HG02571 (cell line): Measurements from ENCODE around the gene VAV3.
"Not testable (repeated sequence)": the region's sequence is repeated elsewhere in the genome, so short reads cannot be mapped to it uniquely, and the experiment has no call there.

Experiments
- ATAC-seq: cut with Tn5 transposase; IDR thresholded peaks from one replicate; pipeline ENCODE4 v1.9.1; 2021; ENCODE audit warnings: mild to moderate bottlenecking, moderate library complexity; ENCODE audit not compliant: unreplicated experiment

Gene VAV3

DNA sequence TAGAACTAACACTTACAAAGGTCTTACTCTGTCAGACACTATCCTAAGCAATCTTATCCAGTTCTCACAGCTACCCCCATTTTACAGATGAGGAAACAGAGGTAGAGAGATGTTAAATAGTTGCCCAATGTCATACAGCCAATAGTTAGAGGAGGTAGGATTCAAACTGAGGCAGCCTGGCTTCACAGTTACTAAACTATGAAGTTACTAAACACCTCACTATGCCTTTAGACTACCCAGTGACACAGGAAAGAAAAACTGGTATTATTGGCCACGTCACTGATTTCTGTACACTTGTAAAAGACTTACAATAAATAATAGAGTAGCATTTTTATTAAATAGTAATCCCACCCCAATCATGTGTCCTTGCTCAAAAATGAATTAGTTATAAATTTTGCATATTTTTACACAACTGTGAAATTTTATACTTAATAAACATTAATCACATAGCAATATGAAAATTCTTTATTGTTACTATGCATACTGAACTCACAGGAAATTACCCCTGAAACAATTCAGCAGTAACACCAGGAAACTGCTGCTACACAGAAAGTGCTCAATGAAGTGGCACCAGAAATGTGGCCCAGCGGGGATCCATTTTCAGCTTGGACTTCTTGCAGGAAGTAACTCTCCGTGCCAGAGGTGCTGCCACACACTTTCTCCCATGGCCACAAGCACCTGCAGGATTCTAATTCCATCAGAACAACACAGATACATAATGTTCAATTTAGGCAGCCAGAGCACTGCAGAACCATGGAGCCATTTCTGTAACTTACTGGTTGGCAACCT lies 69.4 kb downstream of the VAV3 start:
- no peak for ATAC-seq

DNA sequence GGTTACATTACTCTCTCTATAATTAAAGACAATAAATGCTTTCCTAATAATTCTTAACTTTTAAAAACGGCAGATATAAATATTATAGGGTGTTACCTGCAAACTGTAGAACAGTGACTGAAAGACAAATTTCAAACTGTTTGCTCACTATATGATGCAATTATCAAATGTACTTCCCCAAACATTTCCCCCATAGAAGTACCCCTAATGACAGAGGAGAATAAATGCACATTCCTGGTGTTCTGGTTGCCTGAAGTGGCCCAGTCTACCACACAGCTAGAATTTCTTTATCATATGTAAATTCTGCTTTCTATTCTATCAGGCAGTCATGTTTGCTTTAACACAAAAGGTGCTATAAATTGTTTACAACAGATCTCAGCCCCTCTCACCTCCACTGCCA lies 70.4 kb downstream of the VAV3 start:
- no peak for ATAC-seq

DNA sequence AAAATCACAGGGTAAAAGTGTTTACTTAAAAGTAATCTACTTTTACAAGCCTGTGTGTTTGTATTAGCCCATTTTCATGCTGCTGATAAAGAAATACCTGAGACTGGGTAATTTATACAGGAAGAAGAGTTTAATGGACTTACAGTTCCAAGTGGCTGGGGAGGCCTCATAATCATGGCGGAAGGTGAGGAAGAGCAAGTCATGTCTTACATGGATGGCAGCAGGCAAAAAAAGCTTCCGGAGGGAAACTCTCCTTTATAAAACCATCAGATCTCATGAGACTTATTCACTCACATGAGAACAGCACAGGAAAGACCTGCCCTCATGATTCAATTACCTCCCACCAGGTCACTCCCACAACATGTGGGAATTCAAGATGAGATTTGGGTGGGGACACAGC lies 71.6 kb downstream of the VAV3 start:
- ATAC-seq = not testable (repeated sequence)

DNA sequence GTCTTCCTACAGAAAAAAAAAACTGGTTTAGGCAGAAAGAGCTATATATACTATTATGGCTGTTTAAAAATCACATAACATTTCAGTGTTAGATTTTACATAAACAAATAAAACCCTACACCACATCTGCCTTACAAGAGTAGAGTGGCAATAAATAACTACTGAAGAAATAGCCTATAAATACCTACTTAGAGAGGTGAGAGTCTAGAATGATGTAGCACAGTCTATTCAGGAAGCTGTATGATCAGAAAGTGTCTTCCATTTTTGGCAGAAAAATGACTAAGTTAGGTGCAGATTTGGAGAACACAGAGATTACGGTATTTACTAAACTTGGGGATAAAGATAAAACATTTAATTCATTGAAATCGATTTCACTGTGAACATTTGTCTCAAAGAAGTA lies 75.5 kb downstream of the VAV3 start:
- no peak for ATAC-seq

DNA sequence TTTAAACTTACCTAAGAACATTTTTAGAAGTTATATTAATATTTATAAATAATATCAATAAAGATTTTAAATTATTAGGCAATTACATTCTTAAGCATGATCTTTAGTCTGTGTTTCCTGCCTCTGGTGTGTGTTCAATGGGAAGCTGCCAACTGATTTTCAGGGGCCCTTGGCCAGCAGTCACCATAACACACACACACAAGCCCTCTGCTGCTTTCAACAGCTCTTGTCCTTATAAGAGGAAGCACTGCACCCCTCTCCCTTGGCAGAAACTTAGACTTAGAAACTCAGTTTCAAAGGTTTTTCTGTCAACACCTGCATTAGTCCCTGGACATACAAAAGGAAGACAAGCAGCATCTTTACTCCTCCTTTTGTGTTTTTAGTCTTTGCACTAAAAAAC lies 81.4 kb downstream of the VAV3 start:
- no peak for ATAC-seq

DNA sequence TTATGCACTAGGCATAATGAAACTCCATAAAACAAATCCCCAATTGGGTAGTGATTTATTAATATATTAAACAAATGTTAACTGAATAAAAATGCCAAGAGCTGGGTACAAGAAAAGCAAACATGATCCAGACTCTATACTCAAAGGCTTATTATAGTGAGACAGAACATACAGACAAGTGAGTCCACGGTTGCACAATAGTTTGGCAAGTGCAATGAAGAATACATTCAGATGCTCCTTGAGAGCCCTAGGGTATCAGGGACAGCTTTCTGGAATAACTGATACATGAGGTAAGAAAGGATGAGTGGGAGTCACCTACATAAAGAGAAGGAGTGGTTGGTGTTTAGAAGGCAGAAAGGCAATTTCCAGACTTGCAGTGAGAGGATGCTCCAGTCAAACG lies 85.1 kb downstream of the VAV3 start:
- ATAC-seq = no peak

DNA sequence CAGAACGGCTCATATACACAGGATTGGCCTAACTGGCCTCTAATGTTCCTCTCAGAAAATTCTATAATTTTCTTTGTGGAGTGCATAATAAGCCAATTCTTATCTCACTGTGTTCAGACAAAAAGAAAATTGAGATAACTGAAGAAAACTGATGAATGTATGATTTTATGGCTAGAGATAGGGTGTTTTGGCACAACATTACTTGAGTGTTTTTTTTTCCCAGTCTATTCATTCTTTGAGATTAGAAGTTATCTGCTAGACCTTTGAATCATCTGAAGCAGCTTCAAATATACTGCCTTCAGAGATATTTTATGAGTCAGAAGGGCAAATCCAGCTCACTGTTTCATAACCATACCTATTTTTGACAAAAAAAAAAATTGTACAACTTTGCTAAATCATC lies 85.6 kb downstream of the VAV3 start:
- ATAC-seq = no peak

DNA sequence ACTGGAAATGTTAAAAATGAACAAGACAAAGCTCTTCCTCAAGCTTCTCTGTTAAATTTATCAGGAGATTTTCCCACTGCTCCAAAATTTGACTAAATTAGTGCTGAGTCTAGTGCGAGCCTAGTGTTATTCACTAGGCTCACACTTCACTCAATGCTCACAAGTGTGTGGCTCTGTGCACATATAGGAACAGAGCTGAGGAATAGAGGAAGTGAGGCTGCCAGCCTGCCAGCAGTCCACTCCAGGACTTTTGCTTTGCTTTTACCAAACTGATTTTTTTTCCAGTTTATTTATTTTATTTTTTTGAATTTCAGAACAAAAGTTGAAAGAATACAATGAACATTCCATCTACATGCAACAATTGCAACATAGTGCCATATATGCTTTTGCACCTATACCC lies 87.2 kb downstream of the VAV3 start:
- no peak for ATAC-seq

DNA sequence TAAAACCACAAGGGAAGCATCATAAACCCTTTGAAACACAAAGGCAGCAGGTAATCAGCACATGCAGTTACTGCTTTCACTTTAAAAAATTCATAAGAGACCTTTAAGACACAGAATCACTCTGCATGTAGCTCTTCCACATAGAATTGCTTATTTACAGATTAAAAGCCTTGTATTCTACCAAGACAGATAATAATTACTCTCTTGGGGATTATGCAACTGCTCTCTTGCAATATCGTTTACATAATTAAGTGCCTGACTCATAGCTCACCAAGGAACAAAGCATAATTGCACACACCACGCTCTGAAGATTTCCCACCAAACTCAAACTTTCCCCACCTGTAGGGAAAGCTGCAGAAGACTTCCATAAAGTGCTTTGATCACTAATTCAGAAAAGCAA lies 87.9 kb downstream of the VAV3 start:
- no peak for ATAC-seq

DNA sequence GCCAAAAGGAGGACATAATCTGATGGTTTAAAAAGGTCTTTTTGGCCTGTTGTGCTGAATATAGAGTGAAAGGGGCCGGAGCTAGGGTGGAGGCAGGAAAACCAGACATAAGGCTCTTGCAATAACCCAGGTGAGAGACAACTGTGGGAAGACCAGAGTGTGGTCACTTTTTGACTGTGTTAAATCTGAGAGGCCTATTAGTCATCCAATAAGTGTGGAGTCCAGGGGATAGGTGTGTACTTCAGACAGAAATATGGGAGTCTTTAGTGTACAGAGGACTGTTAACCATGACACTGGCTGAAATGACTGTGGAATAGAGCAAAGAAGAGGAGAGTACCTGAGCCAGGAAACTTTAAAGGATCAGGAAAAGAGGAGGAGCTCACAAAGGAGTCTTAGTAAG lies 89.3 kb downstream of the VAV3 start:
- ATAC-seq = no peak

DNA sequence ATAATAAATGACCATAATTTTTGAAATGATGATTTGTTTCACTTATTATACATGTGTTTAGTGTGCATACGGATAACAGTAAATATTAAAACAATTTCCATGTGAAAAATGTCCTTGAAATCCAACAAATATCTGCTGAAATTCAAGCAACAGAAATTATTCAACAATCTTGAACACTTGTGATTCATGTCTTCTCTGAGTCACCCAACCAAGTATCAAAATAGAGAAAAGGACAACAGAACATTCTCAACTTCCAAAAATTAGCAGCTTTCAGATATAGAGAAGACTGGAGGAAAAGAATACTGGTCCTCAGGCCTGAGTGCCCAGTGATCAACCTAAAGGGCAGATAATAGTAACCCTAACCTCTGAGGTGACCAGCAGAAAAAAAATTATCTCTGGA lies 90.8 kb downstream of the VAV3 start:
- ATAC-seq = no peak

DNA sequence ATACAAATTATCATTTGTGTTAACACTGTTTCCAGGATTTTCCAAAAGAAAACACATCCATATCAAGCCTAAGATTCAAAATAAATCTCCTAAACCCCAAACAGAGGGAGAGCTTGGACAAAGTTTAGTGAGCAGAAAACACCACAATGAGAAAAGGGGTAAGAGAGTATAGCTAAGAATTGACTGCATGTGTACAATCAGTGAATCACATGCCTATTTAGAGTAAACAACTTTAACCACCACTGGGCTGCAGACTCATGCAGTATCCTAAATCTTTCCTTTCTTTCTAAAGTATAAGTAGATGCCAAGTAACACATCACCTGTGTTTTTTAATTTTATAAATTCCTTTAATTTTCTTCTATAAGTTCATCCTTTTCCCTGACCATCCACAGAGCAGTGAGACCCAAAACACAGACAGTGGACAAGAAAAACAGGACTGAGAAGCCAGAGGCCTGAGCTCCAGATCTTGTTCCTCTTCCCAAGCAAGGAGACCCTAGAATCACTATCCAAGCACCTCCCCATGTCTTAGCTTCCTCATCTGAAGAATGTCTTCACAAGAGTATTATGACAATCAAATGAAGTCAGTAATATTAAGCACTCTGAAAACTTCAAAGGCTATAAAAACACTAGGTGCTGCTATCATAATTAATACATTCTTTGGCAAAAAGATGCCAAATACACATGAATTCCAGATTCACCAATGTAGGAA lies 93.1 kb downstream of the VAV3 start:
- no peak for ATAC-seq

DNA sequence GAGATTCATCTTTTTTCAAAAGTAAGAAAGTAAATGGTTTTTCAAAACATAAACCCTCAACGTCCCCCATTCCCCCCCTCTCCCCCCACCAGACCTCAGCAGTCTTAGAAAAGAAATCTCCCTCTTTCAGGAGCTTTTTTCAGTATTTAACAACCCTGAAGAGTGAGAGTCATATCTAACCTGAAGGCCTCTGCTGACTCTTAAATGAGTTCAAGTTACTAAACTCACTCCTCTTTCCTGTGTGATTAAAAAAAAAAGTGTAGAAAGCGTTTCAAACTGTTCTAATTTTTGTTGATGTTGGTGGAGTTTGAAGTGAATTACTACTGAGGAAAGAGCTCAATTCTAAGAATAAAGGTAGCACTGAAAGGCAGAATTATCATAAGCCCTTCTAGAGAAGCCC lies 93.7 kb downstream of the VAV3 start:
- ATAC-seq = no peak

DNA sequence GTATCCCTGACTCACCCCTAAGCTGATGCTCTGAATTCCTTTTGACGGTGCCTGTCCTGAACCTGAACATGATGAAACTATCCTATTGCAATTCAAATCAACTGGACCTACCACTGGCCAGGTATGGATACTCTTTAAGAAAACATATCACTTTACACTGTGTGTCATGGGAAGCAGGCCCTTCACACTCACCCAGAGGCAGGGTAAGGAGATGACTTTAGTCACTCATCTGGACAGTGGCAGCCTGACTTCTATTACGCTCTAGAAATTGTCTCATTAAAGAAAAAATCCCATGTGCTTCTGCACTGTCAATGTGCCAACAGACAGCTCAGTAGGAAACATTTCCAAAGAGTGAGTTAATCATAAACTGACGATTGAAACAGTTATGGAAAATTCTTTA lies 94.3 kb downstream of the VAV3 start:
- ATAC-seq = no peak

DNA sequence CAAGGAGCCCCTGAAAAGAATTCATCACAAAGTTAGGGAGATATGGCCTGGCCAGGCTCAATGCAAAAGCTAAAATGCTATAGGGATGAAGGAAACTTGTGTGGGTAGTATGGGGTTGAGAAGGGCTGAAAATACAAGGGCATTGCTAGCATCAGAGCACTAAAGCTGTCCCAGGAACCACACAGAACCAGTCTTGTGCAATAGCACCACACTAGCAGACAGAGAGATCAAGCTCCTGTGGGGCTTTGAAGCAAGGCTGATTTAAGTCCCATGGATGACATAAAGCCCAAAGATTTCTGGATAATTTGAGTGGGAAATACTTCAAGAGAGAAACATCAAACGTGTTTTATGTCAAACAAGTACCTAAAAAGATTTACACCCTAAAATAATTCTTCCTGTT lies 97.1 kb downstream of the VAV3 start:
- no peak for ATAC-seq

DNA sequence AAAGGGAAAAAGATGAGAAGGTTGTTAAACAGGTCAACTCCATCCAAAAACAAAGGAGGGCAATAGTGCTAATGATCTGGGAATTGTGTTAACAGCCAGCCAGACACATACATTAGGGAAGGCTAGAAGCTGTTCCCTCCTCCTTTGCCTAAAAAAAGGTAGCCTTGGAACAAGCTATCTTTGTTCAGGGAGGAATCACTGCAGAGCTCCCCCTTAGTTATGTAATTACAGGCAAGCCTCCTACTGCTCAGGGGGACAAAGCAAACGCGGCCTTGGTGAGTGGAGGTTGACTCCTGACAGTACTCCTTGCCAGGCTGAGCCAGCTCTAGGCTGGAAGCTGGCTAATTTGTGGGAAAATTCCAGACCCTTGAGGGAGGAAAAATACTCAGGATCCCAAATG lies 97.6 kb downstream of the VAV3 start:
- ATAC-seq = no peak

DNA sequence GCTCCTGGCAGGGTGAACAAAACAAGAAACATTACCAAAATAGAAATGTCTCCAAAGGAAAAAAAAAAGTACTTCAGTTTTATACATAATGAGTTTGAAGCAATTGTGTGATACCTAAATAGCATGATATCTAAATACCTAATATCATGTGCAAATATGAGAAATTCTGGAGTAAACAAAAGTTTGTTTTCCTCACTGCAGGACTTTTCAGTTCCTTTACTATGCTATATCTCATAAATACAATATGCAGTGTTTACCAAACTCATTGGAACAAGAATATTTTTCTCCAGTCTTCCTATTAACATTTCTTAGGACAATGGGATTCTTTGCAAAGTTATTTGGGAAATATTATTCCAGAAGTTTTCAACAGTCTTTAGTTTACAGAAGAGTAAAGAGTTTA lies 98.1 kb downstream of the VAV3 start:
- ATAC-seq = no peak

DNA sequence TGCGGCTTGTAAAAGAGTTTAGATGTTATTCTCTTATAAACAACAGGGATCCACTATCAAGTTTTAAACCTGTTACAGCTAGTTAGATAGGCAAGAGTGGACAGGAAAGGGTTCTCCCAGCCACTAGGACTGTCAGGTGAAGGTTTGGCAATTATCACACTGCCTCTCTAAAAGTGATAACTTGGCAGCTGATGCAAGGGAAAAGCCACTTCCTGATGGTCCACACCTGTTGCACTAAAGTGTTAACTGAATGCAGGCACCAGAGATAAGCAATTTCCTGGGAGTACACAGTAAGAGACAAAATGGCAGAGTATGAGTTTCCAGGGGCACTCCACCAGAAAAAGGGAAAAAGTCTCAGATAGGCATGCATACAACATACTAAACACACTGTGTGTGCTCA lies 99.4 kb downstream of the VAV3 start:
- ATAC-seq = no peak

DNA sequence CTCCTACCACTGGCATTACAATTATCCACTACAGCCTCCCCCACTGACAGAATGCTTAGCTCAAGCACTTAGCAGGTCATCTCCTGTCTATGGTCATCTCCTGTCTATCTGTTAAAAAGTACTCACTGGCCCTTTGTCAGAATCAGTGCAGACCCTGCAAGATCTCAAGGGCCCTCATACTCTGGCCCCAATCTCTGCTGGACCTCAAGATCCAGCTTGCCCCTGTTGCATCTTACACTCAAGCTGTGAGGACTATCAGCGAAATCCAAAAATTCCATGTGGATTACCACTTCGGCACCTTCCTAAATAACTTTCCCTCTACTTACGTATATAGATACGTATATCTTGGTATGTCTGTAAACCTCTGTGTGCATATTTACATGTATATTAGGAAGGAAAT lies 101.6 kb downstream of the VAV3 start:
- ATAC-seq = no peak

DNA sequence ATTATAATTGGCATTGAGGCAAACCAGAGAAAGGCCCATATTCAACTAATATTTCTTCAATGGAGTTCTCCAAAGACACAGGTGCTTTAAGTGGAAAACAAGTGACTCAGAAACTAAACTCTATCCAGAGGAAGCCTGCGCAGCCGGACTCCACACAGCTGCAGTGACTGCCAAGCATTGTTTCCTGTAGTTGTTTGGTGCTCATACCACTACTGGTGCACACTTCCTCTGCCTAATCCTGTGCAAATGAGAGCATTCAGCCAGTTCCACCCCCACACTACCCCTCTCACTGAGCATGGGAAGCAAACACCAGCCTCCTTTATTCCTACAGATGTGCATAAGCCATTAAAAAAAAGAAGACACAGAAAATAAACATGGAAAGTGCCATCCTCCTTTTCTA lies 102.9 kb downstream of the VAV3 start:
- ATAC-seq = no peak

DNA sequence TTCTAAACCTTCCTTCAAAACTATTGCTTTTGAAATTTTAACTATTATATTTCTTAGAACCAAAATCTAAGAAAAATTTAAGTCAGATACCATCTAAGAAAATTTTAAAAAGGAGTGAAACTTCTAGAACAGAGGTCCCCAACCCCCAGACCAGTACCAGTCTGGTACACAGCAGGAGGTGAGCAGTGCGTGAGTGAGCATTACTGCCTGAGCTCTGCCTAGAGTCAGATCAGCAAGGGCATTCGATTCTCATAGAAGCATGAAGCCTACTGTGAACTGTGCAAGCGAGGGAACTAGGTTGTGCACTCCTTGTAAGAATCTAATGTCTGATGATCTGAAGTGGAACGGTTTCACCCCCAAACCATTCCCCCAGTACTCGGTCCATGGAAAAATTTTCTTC lies 106.7 kb downstream of the VAV3 start:
- ATAC-seq = no peak

DNA sequence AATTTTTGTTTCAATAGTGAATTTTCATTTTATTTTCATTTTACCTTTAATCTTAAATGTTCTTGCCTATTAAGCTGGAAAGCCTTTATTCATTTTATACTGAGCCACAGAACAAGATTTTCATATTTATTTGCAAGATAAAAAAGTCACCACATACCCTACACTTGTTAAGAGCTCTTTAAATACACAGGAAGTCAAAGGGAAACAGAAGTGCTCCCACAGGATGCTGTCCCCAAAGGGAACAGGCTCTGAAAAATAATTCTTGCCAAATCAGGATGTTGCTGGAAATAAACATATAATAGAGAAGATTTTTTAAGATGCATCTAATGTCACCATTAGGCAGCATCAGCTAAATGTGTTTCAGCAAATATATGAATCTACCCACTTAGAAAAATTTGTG lies 113.6 kb downstream of the VAV3 start:
- ATAC-seq = no peak
